Measurements from ENCODE around the gene PSMB7.

- TF ChIP-seq EP300 (IDR thresholded peaks at IDR 0.05; ENCODE audit: borderline replicate concordance) (no peak), TEAD4 (IDR thresholded peaks at IDR 0.05) (no peak), TCF12 (IDR thresholded peaks at IDR 0.05; ENCODE audit: low read depth) (no peak)
Measured at GRCh38 chr9:124409410-124409809, 5.8 kb downstream of the PSMB7 start.
